HFF-Myc (cell line): ENCODE data around the gene KIRREL3.

Experiments
- DNase-seq: peaks from one replicate; pipeline ENCODE4 v3.0.0-alpha.2; 2011; ENCODE audit warnings: low read depth; ENCODE audit errors: extremely low read depth
- H3K4me3 ChIP-seq: replicated peaks from 2 replicates; pipeline ENCODE4 v1.5.1; 2011; ENCODE audit warnings: low read depth, mild to moderate bottlenecking, control low read depth, low read length
- TF ChIP-seq, protein P1 (sequence below): IDR thresholded peaks from 2 replicates; pipeline ENCODE4 v1.5.1; 2012; ENCODE audit warnings: mild to moderate bottlenecking, low read depth, low read length, control low read depth; ENCODE audit errors: missing control alignments

KIRREL3 gene

DNA sequence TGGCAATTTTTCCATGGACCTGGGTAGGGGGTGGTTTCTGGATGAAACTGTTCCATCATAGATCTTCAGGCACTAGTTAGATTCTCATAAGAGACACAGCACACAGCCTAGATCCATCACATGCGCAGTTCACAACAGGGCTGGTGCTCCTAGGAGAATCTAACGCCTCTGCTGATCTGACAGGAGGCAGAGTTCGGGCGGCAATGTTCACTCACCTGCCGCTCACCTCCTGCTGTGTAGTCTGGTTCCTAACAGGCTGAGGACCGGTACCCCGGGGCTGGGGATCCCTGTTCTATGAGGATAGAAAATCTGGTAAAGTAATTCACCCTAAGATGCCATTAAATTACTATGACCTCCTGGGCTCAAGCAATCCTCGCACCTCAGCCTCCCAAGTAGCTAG lies 318.0 kb downstream of the KIRREL3 start:
- DNase-seq, result no peak
- TF ChIP-seq, protein P1, sequence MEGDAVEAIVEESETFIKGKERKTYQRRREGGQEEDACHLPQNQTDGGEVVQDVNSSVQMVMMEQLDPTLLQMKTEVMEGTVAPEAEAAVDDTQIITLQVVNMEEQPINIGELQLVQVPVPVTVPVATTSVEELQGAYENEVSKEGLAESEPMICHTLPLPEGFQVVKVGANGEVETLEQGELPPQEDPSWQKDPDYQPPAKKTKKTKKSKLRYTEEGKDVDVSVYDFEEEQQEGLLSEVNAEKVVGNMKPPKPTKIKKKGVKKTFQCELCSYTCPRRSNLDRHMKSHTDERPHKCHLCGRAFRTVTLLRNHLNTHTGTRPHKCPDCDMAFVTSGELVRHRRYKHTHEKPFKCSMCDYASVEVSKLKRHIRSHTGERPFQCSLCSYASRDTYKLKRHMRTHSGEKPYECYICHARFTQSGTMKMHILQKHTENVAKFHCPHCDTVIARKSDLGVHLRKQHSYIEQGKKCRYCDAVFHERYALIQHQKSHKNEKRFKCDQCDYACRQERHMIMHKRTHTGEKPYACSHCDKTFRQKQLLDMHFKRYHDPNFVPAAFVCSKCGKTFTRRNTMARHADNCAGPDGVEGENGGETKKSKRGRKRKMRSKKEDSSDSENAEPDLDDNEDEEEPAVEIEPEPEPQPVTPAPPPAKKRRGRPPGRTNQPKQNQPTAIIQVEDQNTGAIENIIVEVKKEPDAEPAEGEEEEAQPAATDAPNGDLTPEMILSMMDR, result no peak
- no peak overlapping the region for H3K4me3 ChIP-seq

DNA sequence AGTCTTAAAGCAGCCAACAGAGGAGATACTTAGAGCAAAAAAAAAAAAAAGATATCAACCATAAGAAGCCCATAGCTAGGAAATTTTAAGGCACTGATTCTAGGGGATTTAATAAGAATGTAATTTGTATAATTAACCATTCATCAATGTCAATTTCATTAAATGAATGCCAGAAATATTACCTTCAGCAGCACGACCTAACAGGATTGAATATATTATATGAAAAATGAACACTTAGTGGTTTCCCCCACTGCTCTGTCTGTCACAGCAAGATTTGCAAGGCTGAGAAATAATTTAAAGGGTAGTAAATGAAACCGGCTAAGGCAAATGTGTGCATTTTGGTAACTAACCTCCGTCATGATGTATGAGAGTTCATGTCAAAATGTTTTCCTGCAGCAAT lies 319.9 kb downstream of the KIRREL3 start:
- no peak overlapping the region for H3K4me3 ChIP-seq
- TF ChIP-seq, protein P1, result no peak
- no peak for DNase-seq

DNA sequence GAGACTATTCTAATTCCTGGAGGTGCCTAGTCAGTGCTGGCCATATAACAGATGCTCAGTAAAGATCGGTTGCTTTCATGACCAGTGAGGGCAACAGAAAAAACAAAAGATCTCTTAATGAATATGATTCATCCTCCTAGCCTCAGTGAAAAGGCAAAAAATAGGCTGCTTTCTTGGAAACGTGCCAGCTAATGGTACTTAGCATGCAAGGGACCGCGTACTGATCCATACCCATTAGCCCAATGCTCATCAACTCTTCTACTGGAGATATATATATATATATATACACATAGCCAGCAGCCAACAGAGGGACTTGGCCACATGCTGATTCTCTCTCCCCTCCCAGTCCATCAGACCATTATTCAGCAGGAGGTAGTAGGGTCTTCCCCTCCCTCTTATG lies 320.4 kb downstream of the KIRREL3 start:
- no peak for DNase-seq
- no peak overlapping the region for H3K4me3 ChIP-seq
- TF ChIP-seq, protein P1, result no peak

DNA sequence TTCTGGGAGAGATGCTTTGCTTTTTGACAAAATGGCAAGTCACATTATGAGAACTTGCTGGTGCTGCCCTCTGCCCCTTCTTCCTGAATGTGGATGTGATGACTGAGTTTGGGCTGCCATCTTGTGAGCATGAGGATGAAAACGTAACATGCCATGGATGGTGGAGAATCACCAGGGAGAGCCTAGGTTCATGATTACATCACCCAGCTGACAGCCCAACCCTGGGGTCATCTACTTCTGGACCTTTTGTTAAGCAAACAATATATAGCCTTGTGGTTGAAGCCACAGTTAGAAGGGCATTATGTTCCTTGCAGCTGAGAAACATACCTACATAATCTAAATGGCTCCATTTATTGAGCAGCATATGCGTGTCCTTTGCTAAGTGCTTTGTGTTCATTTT lies 321.5 kb downstream of the KIRREL3 start:
- H3K4me3 ChIP-seq, result no peak overlapping the region
- no peak for DNase-seq
- TF ChIP-seq, protein P1, result no peak

DNA sequence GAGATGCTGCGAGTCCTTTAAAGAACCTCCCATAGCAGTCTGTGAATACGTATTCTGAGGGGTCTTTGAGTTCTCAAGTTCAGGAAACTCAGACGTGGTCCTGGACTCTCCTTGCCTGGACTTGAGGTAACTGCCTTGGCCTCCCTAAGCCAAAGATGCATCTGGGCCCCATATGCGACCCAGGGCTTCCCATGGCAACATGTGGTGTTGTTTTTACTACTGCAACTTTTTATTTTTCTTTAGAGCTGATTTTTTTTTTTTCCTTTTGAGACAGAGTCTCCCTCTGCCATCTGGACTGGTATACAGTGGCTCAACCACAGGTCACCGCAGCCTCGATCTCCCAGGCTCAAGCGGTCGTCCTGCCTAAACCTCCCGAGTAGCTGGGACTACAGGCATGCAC lies 324.0 kb downstream of the KIRREL3 start:
- TF ChIP-seq, protein P1, result no peak
- DNase-seq, result peak; percentile 21
- no peak overlapping the region for H3K4me3 ChIP-seq

DNA sequence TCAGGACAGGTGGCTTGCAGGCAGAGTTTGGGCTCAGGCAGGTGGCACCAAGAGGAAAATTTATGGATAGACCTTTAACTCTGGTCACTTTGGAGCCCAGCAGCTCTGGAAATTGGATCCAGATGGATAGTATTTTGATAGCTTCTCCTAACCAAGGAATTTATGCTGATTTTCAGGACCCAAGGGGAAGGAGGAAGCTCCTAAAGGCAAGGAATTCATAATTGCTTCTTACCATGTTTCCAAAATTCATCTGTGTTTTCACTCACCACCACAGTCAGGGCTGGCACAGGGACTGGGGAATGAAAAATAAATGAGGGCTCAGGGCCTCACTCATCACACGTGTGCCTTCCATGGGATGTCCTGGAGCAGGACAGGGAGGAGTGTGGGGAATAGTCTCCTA lies 327.3 kb downstream of the KIRREL3 start:
- no peak overlapping the region for H3K4me3 ChIP-seq
- TF ChIP-seq, protein P1, result no peak
- no peak for DNase-seq

DNA sequence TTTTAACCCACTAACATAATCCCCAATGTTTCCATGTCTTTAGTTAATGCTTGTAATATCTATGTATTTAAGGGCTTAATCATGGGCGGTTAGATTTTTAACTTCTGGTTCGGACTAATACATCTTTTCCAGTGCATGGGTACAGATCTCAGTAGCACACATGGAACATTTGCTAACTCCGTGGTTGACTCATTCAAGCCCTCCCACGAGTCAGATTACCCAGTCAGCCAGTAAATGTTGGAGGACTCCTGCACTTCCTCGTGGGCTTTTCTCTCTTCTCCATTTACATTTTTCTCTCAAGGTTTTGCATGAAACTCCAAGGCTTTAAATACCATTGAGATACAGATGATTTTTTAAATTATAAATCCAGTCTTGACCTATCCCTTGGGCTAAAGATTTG lies 331.2 kb downstream of the KIRREL3 start:
- H3K4me3 ChIP-seq, result no peak overlapping the region
- no peak for DNase-seq
- TF ChIP-seq, protein P1, result no peak
